ENCODE data around the gene HBS1L. TPM values are rescaled to one million over a fixed set of nuclear protein-coding genes. Genes with fewer than 3 reads are reported as not detected.

The HBS1L gene
- total and polyA plus RNA-seq, 9 donors, result 25.4 to 68.1 (median 55.9) TPM

DNA sequence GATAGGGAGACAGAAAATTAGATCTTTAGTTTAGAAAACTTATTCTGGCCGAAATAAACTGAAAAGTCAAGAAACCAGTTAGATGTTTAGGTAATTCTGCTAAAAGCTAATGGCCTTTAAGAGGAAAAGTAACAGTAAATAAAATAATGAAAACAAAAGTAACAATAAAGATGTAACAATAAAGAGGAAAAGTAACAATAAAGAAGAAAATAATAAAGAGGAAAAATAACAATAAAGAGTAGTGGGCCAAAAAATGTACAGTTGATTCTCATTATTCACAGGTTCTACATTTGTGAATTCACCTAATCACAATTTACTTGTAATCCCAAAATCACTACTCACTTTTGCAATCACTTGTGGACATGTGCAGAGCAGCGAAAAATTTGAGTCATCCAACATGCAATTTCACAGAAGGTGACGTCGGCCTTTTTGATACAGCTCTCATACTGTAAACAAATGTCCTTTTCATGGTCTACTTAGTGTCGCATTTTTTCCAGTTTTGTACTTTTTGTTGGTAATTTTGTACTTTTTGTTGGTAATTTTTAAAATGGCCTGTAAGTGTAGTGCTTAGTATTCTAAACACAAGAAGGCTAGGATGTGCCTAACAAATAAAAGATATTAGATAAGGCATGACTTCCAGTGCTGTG is 24.0 kb downstream of the HBS1L start:
- intact Hi-C loops (cut with DNase I), result no loop called here
- 75 to 86% (median 77%) methylated on average over 5 of the region's 5 CpGs for WGBS, 3 donors
- Histone ChIP-seq H3K36me3 (no peaks in the 10 kb centered on the region), H3K27me3 (no peaks in the 10 kb centered on the region), H3K4me3 (no peak overlapping the region), H3K4me1 (ENCODE audit: insufficient read depth) (no peaks in the 10 kb centered on the region), H3K9me3 (no peaks in the 10 kb centered on the region), H3K27ac (no peak overlapping the region)
- no peak for DNase-seq
- TF ChIP-seq POLR2A (IDR thresholded peaks at IDR 0.05) (no peak), EP300 (IDR thresholded peaks at IDR 0.05) (no peak)
- TF ChIP-seq, protein P1, sequence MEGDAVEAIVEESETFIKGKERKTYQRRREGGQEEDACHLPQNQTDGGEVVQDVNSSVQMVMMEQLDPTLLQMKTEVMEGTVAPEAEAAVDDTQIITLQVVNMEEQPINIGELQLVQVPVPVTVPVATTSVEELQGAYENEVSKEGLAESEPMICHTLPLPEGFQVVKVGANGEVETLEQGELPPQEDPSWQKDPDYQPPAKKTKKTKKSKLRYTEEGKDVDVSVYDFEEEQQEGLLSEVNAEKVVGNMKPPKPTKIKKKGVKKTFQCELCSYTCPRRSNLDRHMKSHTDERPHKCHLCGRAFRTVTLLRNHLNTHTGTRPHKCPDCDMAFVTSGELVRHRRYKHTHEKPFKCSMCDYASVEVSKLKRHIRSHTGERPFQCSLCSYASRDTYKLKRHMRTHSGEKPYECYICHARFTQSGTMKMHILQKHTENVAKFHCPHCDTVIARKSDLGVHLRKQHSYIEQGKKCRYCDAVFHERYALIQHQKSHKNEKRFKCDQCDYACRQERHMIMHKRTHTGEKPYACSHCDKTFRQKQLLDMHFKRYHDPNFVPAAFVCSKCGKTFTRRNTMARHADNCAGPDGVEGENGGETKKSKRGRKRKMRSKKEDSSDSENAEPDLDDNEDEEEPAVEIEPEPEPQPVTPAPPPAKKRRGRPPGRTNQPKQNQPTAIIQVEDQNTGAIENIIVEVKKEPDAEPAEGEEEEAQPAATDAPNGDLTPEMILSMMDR (IDR thresholded peaks at IDR 0.05), result no peak

DNA sequence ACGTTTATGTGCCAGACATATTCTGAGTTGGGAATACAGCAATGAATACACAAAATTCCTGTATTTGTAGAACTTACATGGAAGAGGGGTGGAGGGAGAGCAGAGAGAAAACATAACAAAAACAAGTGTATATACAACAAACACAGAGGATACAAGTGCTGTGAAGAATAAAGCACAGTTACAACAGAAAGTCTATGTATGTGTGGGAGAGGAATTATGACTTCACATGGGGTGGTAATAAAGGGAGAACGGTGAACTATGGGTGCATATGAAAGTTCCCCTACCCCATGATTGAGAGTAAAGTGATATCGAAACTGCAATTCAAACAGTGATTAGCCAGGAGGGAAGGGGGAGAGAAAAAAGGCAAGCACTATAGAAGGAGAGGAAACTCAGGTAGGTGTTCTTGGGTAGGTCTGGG is 24.6 kb downstream of the HBS1L start:
- TF ChIP-seq POLR2A (IDR thresholded peaks at IDR 0.05), result no peak
- no peak for TF ChIP-seq EP300 (IDR thresholded peaks at IDR 0.05)
- TF ChIP-seq, protein P1 (IDR thresholded peaks at IDR 0.05), result no peak
- Histone ChIP-seq H3K27ac (no peak overlapping the region), H3K9me3 (no peaks in the 10 kb centered on the region), H3K27me3 (no peaks in the 10 kb centered on the region), H3K4me1 (ENCODE audit: insufficient read depth) (no peaks in the 10 kb centered on the region), H3K36me3 (no peaks in the 10 kb centered on the region), H3K4me3 (no peak overlapping the region)
- DNase-seq, result no peak
- intact Hi-C loops (cut with DNase I), result no loop called here
- 75 to 86% (median 82%) methylated on average over 3 of the region's 3 CpGs for WGBS, 3 donors

DNA sequence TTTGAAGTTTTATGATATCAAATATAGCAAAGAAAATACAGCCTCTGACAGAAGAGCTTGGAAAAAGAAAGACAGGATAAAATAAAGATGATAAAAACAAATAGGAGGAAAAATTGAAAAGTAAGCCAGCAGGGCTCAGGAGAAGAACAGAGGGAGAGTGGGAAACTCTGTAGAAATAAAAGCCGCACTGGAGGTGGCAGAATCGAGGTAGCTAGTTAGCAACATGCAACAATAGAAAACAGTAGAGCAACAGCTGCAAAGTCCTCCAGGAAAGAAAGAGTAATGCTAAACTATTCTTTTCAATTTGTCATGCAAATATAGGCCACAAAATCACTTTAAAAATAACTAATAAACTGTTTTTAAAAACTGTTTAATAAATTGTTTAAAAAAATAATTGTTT is 28.8 kb downstream of the HBS1L start:
- no peaks in the 10 kb centered on the region for H3K4me1 ChIP-seq (ENCODE audit: insufficient read depth)
- H3K27me3 ChIP-seq, result no peaks in the 10 kb centered on the region
- TF ChIP-seq POLR2A (IDR thresholded peaks at IDR 0.05) (no peak), EP300 (IDR thresholded peaks at IDR 0.05) (no peak)
- TF ChIP-seq, protein P1 (IDR thresholded peaks at IDR 0.05), result no peak
- no peaks in the 10 kb centered on the region for H3K9me3 ChIP-seq
- DNase-seq, result no peak
- no peak overlapping the region for H3K4me3 ChIP-seq
- intact Hi-C loops (cut with DNase I), result no loop called here
- WGBS, 3 donors, result 82 to 87% (median 85%) methylated on average over 2 of the region's 2 CpGs
- no peak overlapping the region for H3K27ac ChIP-seq
- H3K36me3 ChIP-seq, result no peaks in the 10 kb centered on the region

DNA sequence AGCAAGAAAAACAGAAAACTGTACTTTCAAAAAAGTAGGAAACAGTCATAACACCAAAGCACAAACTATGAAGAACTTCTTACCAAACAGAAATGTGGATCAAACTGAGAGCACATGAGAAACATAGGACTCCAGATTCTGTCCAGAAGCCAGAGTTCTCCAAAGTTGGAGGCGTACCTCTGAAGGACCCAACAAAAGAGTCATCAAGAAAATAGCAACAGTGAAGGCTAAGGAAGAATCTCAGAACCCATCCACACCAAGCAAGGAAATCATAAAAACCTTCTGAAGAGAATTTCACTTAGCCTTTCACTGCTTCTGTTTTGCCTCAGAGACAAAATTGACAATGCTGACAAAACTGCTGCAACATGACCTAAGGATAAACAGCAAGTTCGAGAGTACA is 29.4 kb downstream of the HBS1L start:
- Histone ChIP-seq H3K27me3 (no peaks in the 10 kb centered on the region), H3K4me3 (no peak overlapping the region), H3K36me3 (no peaks in the 10 kb centered on the region), H3K27ac (no peak overlapping the region), H3K4me1 (ENCODE audit: insufficient read depth) (no peaks in the 10 kb centered on the region), H3K9me3 (no peaks in the 10 kb centered on the region)
- DNase-seq, result no peak
- intact Hi-C loops (cut with DNase I), result no loop called here
- TF ChIP-seq POLR2A (IDR thresholded peaks at IDR 0.05), result no peak
- TF ChIP-seq, protein P1 (IDR thresholded peaks at IDR 0.05), result no peak
- TF ChIP-seq EP300 (IDR thresholded peaks at IDR 0.05), result no peak
- 87 to 99% (median 93%) methylated on average over 2 of the region's 2 CpGs for WGBS, 3 donors

Data from ovary (tissue), 9 donors.